H9 (cell line): ENCODE data around the gene ME3. TPM values are rescaled to one million over a fixed set of nuclear protein-coding genes. Genes with fewer than 3 reads are reported as not detected.

ENCODE experiments used
- DNase-seq: peaks from one replicate; pipeline ENCODE4 v3.0.0-alpha.2; 2017
- H2AFZ ChIP-seq: one replicate; pipeline ENCODE4 v1.6.1; 2013; ENCODE audit warnings: mild to moderate bottlenecking, low read length, control low read depth, moderate library complexity
- H2AK5ac ChIP-seq: 2 replicates; pipeline ENCODE4 v1.6.1; 2013; ENCODE audit warnings: low read length, control low read depth, mixed read lengths; ENCODE audit not compliant: insufficient read length
- H2BK120ac ChIP-seq: one replicate; pipeline ENCODE4 v1.6.1; 2013; ENCODE audit warnings: low read depth, mild to moderate bottlenecking, low read length, control low read depth, inconsistent platforms; ENCODE audit not compliant: poor library complexity, severe bottlenecking
- H2BK12ac ChIP-seq: 2 replicates; pipeline ENCODE4 v1.6.1; 2013; ENCODE audit warnings: low read length, control low read depth, mixed read lengths, low read depth; ENCODE audit not compliant: insufficient read length
- H2BK15ac ChIP-seq: 2 replicates; pipeline ENCODE4 v1.6.1; 2013; ENCODE audit warnings: low read depth, low read length, control low read depth
- H2BK20ac ChIP-seq: one replicate; pipeline ENCODE4 v1.6.1; 2013; ENCODE audit warnings: low read depth, mild to moderate bottlenecking, low read length, control low read depth, inconsistent platforms; ENCODE audit not compliant: poor library complexity, severe bottlenecking
- H2BK5ac ChIP-seq: 2 replicates; pipeline ENCODE4 v1.6.1; 2013; ENCODE audit warnings: low read length, control low read depth, mixed read lengths; ENCODE audit not compliant: insufficient read length
- H3K14ac ChIP-seq: 2 replicates; pipeline ENCODE4 v1.6.1; 2013; ENCODE audit warnings: low read length, control low read depth; ENCODE audit not compliant: insufficient read depth
- H3K18ac ChIP-seq: 2 replicates; pipeline ENCODE4 v1.6.1; 2013; ENCODE audit warnings: low read depth, mild to moderate bottlenecking, mixed read lengths, low read length, control low read depth; ENCODE audit not compliant: insufficient read length
- H3K23ac ChIP-seq: 2 replicates; pipeline ENCODE4 v1.6.1; 2013; ENCODE audit warnings: low read length, control low read depth, mixed read lengths, low read depth; ENCODE audit not compliant: insufficient read length
- H3K23me2 ChIP-seq: 2 replicates; pipeline ENCODE4 v1.6.1; 2013; ENCODE audit warnings: low read depth, mild to moderate bottlenecking, mixed read lengths, low read length, control low read depth; ENCODE audit not compliant: insufficient read length, poor library complexity, severe bottlenecking
- H3K27ac ChIP-seq: 2 replicates; pipeline ENCODE4 v1.5.1; 2013; ENCODE audit warnings: low read length, control low read depth, mixed read lengths, low read depth; ENCODE audit not compliant: insufficient read length
- H3K27me3 ChIP-seq: 2 replicates; pipeline ENCODE4 v1.6.1; 2013; ENCODE audit warnings: low read length, control low read depth, inconsistent platforms; ENCODE audit not compliant: insufficient read depth
- H3K4ac ChIP-seq: 2 replicates; pipeline ENCODE4 v1.6.1; 2013; ENCODE audit warnings: low read depth, mild to moderate bottlenecking, control low read depth, inconsistent platforms, low read length, moderate library complexity
- H3K4me1 ChIP-seq: 2 replicates; pipeline ENCODE4 v1.6.1; 2013; ENCODE audit warnings: low read length, control low read depth, inconsistent platforms; ENCODE audit not compliant: insufficient read depth
- H3K4me2 ChIP-seq: 2 replicates; pipeline ENCODE4 v1.6.1; 2013; ENCODE audit warnings: low read length, control low read depth, mixed read lengths; ENCODE audit not compliant: insufficient read length, insufficient read depth
- H3K56ac ChIP-seq: 2 replicates; pipeline ENCODE4 v1.6.1; 2013; ENCODE audit warnings: low read depth, mild to moderate bottlenecking, mixed read lengths, low read length, control low read depth; ENCODE audit not compliant: insufficient read length
- H3K79me1 ChIP-seq: 2 replicates; pipeline ENCODE4 v1.6.1; 2013; ENCODE audit warnings: low read depth, mild to moderate bottlenecking, moderate library complexity, low read length, control low read depth, inconsistent platforms; ENCODE audit not compliant: insufficient read depth, poor library complexity, severe bottlenecking
- H3K79me2 ChIP-seq: 2 replicates; pipeline ENCODE4 v1.6.1; 2013; ENCODE audit warnings: low read length, control low read depth, inconsistent platforms; ENCODE audit not compliant: insufficient read depth
- H3K9ac ChIP-seq: 2 replicates; pipeline ENCODE4 v1.6.1; 2013; ENCODE audit warnings: low read length, control low read depth, mixed read lengths; ENCODE audit not compliant: insufficient read length; ENCODE audit errors: extremely low read depth
- H3K9me3 ChIP-seq: one replicate; pipeline ENCODE4 v1.6.1; 2013; ENCODE audit warnings: low read depth, low read length, inconsistent platforms; ENCODE audit not compliant: control insufficient read depth
- H3T11ph ChIP-seq: one replicate; pipeline ENCODE4 v1.6.1; 2013; ENCODE audit warnings: mild to moderate bottlenecking, low read length, control low read depth, inconsistent platforms
- H4K20me1 ChIP-seq: one replicate; pipeline ENCODE4 v1.6.1; 2013; ENCODE audit not compliant: control insufficient read depth, insufficient read length, insufficient read depth
- H4K5ac ChIP-seq: 2 replicates; pipeline ENCODE4 v1.6.1; 2013; ENCODE audit warnings: low read depth, mild to moderate bottlenecking, mixed read lengths, low read length, control low read depth; ENCODE audit not compliant: insufficient read length
- H4K8ac ChIP-seq: replicated peaks from 2 replicates; pipeline ENCODE4 v1.6.1; 2013; ENCODE audit warnings: low read length, control low read depth, mixed read lengths, low read depth; ENCODE audit not compliant: insufficient read length
- H4K91ac ChIP-seq: 2 replicates; pipeline ENCODE4 v1.6.1; 2013; ENCODE audit warnings: low read depth, mild to moderate bottlenecking, moderate library complexity, mixed read lengths, low read length, control low read depth; ENCODE audit not compliant: insufficient read length
- H3K27ac Mint-ChIP-seq, 3 experiments: 2 replicates in 2 of 3; 3 replicates in 1 of 3; pipeline ENCODE4 v1.8.0; 2020 to 2021; ENCODE audit warnings: mixed read lengths in 3 of 3, mild to moderate bottlenecking in 1 of 3, moderate library complexity in 1 of 3
- H3K27me3 Mint-ChIP-seq: 2 replicates; pipeline ENCODE4 v1.8.0; 2021; ENCODE audit warnings: low read depth, mild to moderate bottlenecking, moderate library complexity, mixed read lengths
- H3K36me3 Mint-ChIP-seq, 3 experiments: 2 replicates in 2 of 3; 3 replicates in 1 of 3; pipeline ENCODE4 v1.8.0; 2020 to 2021; ENCODE audit warnings: low read depth in 3 of 3, mixed read lengths in 3 of 3; ENCODE audit not compliant: insufficient read depth in 1 of 3
- H3K4me1 Mint-ChIP-seq, 2 experiments: 2 replicates each; pipeline ENCODE4 v1.8.0; 2020; ENCODE audit warnings: mixed read lengths in 2 of 2
- H3K4me3 Mint-ChIP-seq, 2 experiments: 2 replicates in 1 of 2; 3 replicates in 1 of 2; pipeline ENCODE4 v1.8.0; 2020 to 2021; ENCODE audit warnings: mild to moderate bottlenecking in 2 of 2, mixed read lengths in 2 of 2, moderate library complexity in 1 of 2
- H3K9me3 Mint-ChIP-seq, 2 experiments: 2 replicates in 1 of 2; 3 replicates in 1 of 2; pipeline ENCODE4 v1.8.0; 2020; ENCODE audit warnings: mild to moderate bottlenecking in 2 of 2, mixed read lengths in 2 of 2, moderate library complexity in 1 of 2
- CTCF ChIP-seq: fragments of 200-600 bp; sonication (generic); conservative IDR thresholded peaks from 3 replicates; pipeline ENCODE4 v1.8.0; 2021; ENCODE audit warnings: antibody characterized with exemption, mild to moderate bottlenecking
- WGBS: extraction: QIAGEN DNeasy Blood & Tissue Kit; methylation state at CpG from one replicate; pipeline ENCODE4 v1.1.7; 2013; ENCODE audit warnings: missing lambda C conversion rate, low lambda C conversion rate, mixed read lengths; ENCODE audit not compliant: insufficient read length; ENCODE audit errors: extremely low coverage; 5-methylcytosine and 5-hydroxymethylcytosine counted together
- total RNA-seq: library from RNA; stranded (reverse); gene quantifications from 2 replicates; pipeline ENCODE4 v1.2.1, GENCODE V29; 2021

Gene ME3
- total RNA-seq, 1 experiment from 2014 or later = 2.8 TPM

DNA sequence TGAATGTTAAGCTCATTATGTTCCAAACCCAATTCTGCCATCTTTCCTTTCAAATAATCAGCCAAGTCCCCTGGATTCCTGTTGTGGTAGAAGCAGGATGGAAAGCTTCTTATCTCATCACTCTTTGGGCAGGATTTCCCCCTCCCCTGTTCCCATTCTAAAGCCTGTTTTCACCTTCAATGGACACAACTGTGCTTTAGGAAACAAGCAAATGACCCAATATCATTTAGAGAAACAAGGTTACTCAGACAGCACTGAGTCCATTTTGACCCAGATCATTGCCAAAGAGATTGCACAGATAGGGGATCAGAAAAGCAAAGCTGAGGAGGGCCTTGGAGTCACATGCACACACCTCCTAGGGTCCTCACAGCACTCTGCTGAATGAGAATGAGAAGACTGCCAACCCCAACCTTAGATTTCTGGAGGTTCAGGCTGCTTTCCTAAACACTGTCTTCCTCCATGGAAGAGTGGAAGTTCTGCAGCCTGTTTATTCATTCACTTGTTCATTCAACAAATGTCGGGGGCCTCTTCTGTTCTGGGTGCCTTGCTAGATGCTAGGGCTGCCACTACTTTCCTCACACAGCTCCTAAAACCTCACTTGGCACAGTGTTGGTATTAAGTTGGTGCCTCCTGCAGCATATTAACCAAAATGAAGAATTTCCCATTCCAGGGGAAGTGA lies 95.3 kb downstream of the ME3 start:
- Histone ChIP-seq H4K8ac (no peak overlapping the region), H4K5ac (no peak overlapping the region), H3K79me2 (no peaks in the 10 kb centered on the region), H3K4ac (no peak overlapping the region), H4K20me1 (no peaks in the 10 kb centered on the region), H3K27ac (no peak overlapping the region), H3T11ph (no peak overlapping the region), H3K23me2 (no peaks in the 10 kb centered on the region), H2AK5ac (no peak overlapping the region), H4K91ac (no peak overlapping the region), H3K79me1 (no peaks in the 10 kb centered on the region), H3K9me3 (no peaks in the 10 kb centered on the region), H2AFZ (no peak overlapping the region), H2BK5ac (no peak overlapping the region), H2BK15ac (no peak overlapping the region), H3K9ac (no peak overlapping the region), H3K56ac (no peak overlapping the region), H2BK20ac (no peak overlapping the region), H2BK120ac (no peak overlapping the region), H3K14ac (no peak overlapping the region), H3K23ac (no peak overlapping the region), H3K18ac (no peak overlapping the region), H2BK12ac (no peak overlapping the region), H3K27me3 (no peaks in the 10 kb centered on the region), H3K4me1 (no peaks in the 10 kb centered on the region), H3K4me2 (no peak overlapping the region)
- WGBS = no CpG with 5 or more reads among the region's 1 CpG
- no peak for TF ChIP-seq CTCF
- Mint-ChIP-seq H3K9me3 (no peaks in the 10 kb centered on the region), H3K27ac (no peak overlapping the region), H3K27me3 (peaks cover 2% of the 10 kb centered on the region; the same call in 1 of the 2 replicates), H3K4me3 (no peak overlapping the region), H3K4me1 (peaks cover 0 to 6% of the 10 kb centered on the region in 2 experiments; a peak in 2 of 4 replicates), H3K36me3 (no peaks in the 10 kb centered on the region)
- DNase-seq = no peak
